T-helper 2 cell treated with Interferon-gamma antibody and Interleukin-4, amounts not matched to agents 5 μg/mL and 100 μg/mL, for 36 hours (primary cell): ENCODE results near the gene SDK2.

Experiments
- DNase-seq: peaks from one replicate; pipeline ENCODE4 v3.0.0; 2021; ENCODE audit warnings: low spot score
- H3K27ac Mint-ChIP-seq: one replicate; pipeline ENCODE4 v1.8.0; 2021; ENCODE audit warnings: mild to moderate bottlenecking, mixed read lengths
- H3K27me3 Mint-ChIP-seq: one replicate; pipeline ENCODE4 v1.8.0; 2021; ENCODE audit warnings: low read depth, mixed read lengths
- H3K36me3 Mint-ChIP-seq: one replicate; pipeline ENCODE4 v1.8.0; 2021; ENCODE audit warnings: low read depth, mixed read lengths
- H3K4me1 Mint-ChIP-seq: one replicate; pipeline ENCODE4 v1.8.0; 2021; ENCODE audit warnings: low read depth, mixed read lengths
- H3K4me3 Mint-ChIP-seq: one replicate; pipeline ENCODE4 v1.8.0; 2022; ENCODE audit warnings: mild to moderate bottlenecking, moderate library complexity, mixed read lengths
- H3K9me3 Mint-ChIP-seq: one replicate; pipeline ENCODE4 v1.8.0; 2021; ENCODE audit warnings: mixed read lengths

The SDK2 gene

GRCh38 chr17:73646409-73647300, 2.4 kb upstream of the SDK2 start:
- no peaks in the 10 kb centered on the region for H3K36me3 Mint-ChIP-seq
- peaks cover 67% of the 10 kb centered on the region for H3K27me3 Mint-ChIP-seq
- no peak for DNase-seq
- H3K4me1 Mint-ChIP-seq: peaks cover 3% of the 10 kb centered on the region
- H3K4me3 Mint-ChIP-seq: peak overlapping the region; percentile 45
- no peak overlapping the region for H3K27ac Mint-ChIP-seq
- H3K9me3 Mint-ChIP-seq: no peaks in the 10 kb centered on the region

GRCh38 chr17:73645050-73645871, 1.0 kb upstream of the SDK2 start:
- Mint-ChIP-seq H3K9me3 (no peaks in the 10 kb centered on the region), H3K36me3 (no peaks in the 10 kb centered on the region), H3K4me1 (peaks cover 3% of the 10 kb centered on the region), H3K27ac (no peak overlapping the region), H3K4me3 (peak overlapping the region; percentile 38), H3K27me3 (peaks cover 73% of the 10 kb centered on the region)
- DNase-seq: peak; percentile 18

- peaks cover 62% of the 10 kb centered on the region for H3K27me3 Mint-ChIP-seq
Measured at GRCh38 chr17:73643852-73644144, 447 bp downstream of the SDK2 start.

GRCh38 chr17:73643001-73643851, 1.0 kb downstream of the SDK2 start:
- no peaks in the 10 kb centered on the region for H3K9me3 Mint-ChIP-seq
- peak overlapping the region; percentile 71 for H3K4me3 Mint-ChIP-seq
- DNase-seq: no peak
- H3K27ac Mint-ChIP-seq: no peak overlapping the region
- H3K27me3 Mint-ChIP-seq: peaks cover 60% of the 10 kb centered on the region
- H3K36me3 Mint-ChIP-seq: no peaks in the 10 kb centered on the region
- H3K4me1 Mint-ChIP-seq: peaks cover 3% of the 10 kb centered on the region

More at GRCh38 chr17:73643852-73644144, 447 bp downstream of the SDK2 start:
- no peak for DNase-seq
- no peaks in the 10 kb centered on the region for H3K36me3 Mint-ChIP-seq
- H3K4me3 Mint-ChIP-seq: peak overlapping the region; percentile 74
- peaks cover 3% of the 10 kb centered on the region for H3K4me1 Mint-ChIP-seq
- no peaks in the 10 kb centered on the region for H3K9me3 Mint-ChIP-seq
- H3K27ac Mint-ChIP-seq: no peak overlapping the region

- Mint-ChIP-seq H3K27me3 (peaks cover 55% of the 10 kb centered on the region), H3K36me3 (no peaks in the 10 kb centered on the region), H3K9me3 (no peaks in the 10 kb centered on the region), H3K27ac (no peak overlapping the region), H3K4me3 (peak overlapping the region; percentile 71), H3K4me1 (peaks cover 3% of the 10 kb centered on the region)
- no peak for DNase-seq
Measured at GRCh38 chr17:73642659-73643000, 1.6 kb downstream of the SDK2 start.

- Mint-ChIP-seq H3K4me1 (peaks cover 3% of the 10 kb centered on the region), H3K9me3 (no peaks in the 10 kb centered on the region), H3K4me3 (peak overlapping the region; percentile 2), H3K36me3 (no peaks in the 10 kb centered on the region), H3K27ac (no peak overlapping the region), H3K27me3 (peaks cover 49% of the 10 kb centered on the region)
- no peak for DNase-seq
Measured at GRCh38 chr17:73641826-73642600, 2.2 kb downstream of the SDK2 start.

- DNase-seq: no peak
- no peak overlapping the region for H3K4me3 Mint-ChIP-seq
- H3K27me3 Mint-ChIP-seq: peaks cover 37% of the 10 kb centered on the region
- H3K36me3 Mint-ChIP-seq: no peaks in the 10 kb centered on the region
- H3K4me1 Mint-ChIP-seq: peaks cover 3% of the 10 kb centered on the region
- H3K27ac Mint-ChIP-seq: no peak overlapping the region
- no peaks in the 10 kb centered on the region for H3K9me3 Mint-ChIP-seq
Measured at GRCh38 chr17:73640691-73641090, 3.6 kb downstream of the SDK2 start.

GRCh38 chr17:73639932-73640331, 4.3 kb downstream of the SDK2 start:
- Mint-ChIP-seq H3K27ac (no peak overlapping the region), H3K9me3 (no peaks in the 10 kb centered on the region), H3K4me3 (no peak overlapping the region), H3K27me3 (peaks cover 35% of the 10 kb centered on the region), H3K4me1 (peaks cover 3% of the 10 kb centered on the region), H3K36me3 (no peaks in the 10 kb centered on the region)
- DNase-seq: no peak

GRCh38 chr17:73639322-73639721, 4.9 kb downstream of the SDK2 start:
- H3K4me1 Mint-ChIP-seq: peaks cover 3% of the 10 kb centered on the region
- H3K27ac Mint-ChIP-seq: no peak overlapping the region
- peaks cover 39% of the 10 kb centered on the region for H3K27me3 Mint-ChIP-seq
- H3K9me3 Mint-ChIP-seq: no peaks in the 10 kb centered on the region
- no peak for DNase-seq
- no peak overlapping the region for H3K4me3 Mint-ChIP-seq
- no peaks in the 10 kb centered on the region for H3K36me3 Mint-ChIP-seq

GRCh38 chr17:73638556-73638955, 5.7 kb downstream of the SDK2 start:
- no peaks in the 10 kb centered on the region for H3K9me3 Mint-ChIP-seq

GRCh38 chr17:73637866-73638265, 6.4 kb downstream of the SDK2 start:
- no peaks in the 10 kb centered on the region for H3K4me1 Mint-ChIP-seq
- H3K27me3 Mint-ChIP-seq: peaks cover 32% of the 10 kb centered on the region
- no peak overlapping the region for H3K4me3 Mint-ChIP-seq
- no peak overlapping the region for H3K27ac Mint-ChIP-seq
- no peaks in the 10 kb centered on the region for H3K9me3 Mint-ChIP-seq
- DNase-seq: no peak
- no peaks in the 10 kb centered on the region for H3K36me3 Mint-ChIP-seq

More at GRCh38 chr17:73638556-73638955, 5.7 kb downstream of the SDK2 start:
- no peak for DNase-seq
- H3K4me1 Mint-ChIP-seq: no peaks in the 10 kb centered on the region
- H3K36me3 Mint-ChIP-seq: no peaks in the 10 kb centered on the region
- no peak overlapping the region for H3K27ac Mint-ChIP-seq
- H3K27me3 Mint-ChIP-seq: peaks cover 35% of the 10 kb centered on the region
- no peak overlapping the region for H3K4me3 Mint-ChIP-seq

GRCh38 chr17:73635101-73635817, 9.0 kb downstream of the SDK2 start:
- H3K27me3 Mint-ChIP-seq: peaks cover 9% of the 10 kb centered on the region
- H3K4me1 Mint-ChIP-seq: no peaks in the 10 kb centered on the region
- H3K27ac Mint-ChIP-seq: no peak overlapping the region
- no peak for DNase-seq
- no peak overlapping the region for H3K4me3 Mint-ChIP-seq
- H3K9me3 Mint-ChIP-seq: no peaks in the 10 kb centered on the region
- no peaks in the 10 kb centered on the region for H3K36me3 Mint-ChIP-seq

- Mint-ChIP-seq H3K36me3 (no peaks in the 10 kb centered on the region), H3K27ac (no peak overlapping the region)
Measured at GRCh38 chr17:73634629-73635028, 9.6 kb downstream of the SDK2 start.

More at GRCh38 chr17:73634629-73635028, 9.6 kb downstream of the SDK2 start:
- Mint-ChIP-seq H3K9me3 (no peaks in the 10 kb centered on the region), H3K27me3 (peaks cover 9% of the 10 kb centered on the region), H3K4me3 (no peak overlapping the region), H3K4me1 (no peaks in the 10 kb centered on the region)
- DNase-seq: no peak
